HepG2 (cell line): Measurements from ENCODE around the gene CTNNA3. TPM values are rescaled to one million over a fixed set of nuclear protein-coding genes. Genes with fewer than 3 reads are reported as not detected.

ENCODE experiments used
- ATAC-seq: fragments of 200-7000 bp; cut with Tn5 transposase; 3 replicates; pipeline ENCODE4 v1.9.1; 2020; ENCODE audit warnings: mild to moderate bottlenecking, moderate library complexity
- BruUV-seq: library from RNA; stranded (reverse); fragments of 400-500 nt; replicated peaks from 2 replicates; lab custom pipeline; 2021; lab: Mats Ljungman, UMichigan
- CTCF ChIA-PET: fragments of 300-600 bp; formaldehyde crosslinking; extraction: SDS; loops from one replicate; lab custom pipeline; 2021; ENCODE audit warnings: low total read pairs, inconsistent platforms, low intra/inter-chr PET ratio; lab: Yijun Ruan, JAX
- POLR2A ChIA-PET: fragments of 350-600 bp; sonication (Branson Sonifier 250); formaldehyde crosslinking; loops from one replicate; lab custom pipeline; 2020; ENCODE audit warnings: antibody characterized with exemption, inconsistent platforms; lab: Yijun Ruan, JAX
- DNase-seq: peaks from one replicate; pipeline ENCODE4 v3.0.0-alpha.2; 2015; ENCODE audit warnings: low spot score
- FAIRE-seq: peaks from 3 replicates; lab custom pipeline; 2011; peaks lifted over from hg19 to GRCh38; lab: Jason Lieb, UNC
- H2AFZ ChIP-seq: one replicate; pipeline ENCODE4 v1.6.1; 2011; ENCODE audit warnings: low read length, inconsistent platforms
- H3K27ac ChIP-seq: fragments of 300-600 bp; 3 replicates; pipeline ENCODE4 v1.8.0; 2011; ENCODE audit warnings: mixed run types, mild to moderate bottlenecking, mixed read lengths, low read length, inconsistent platforms; ENCODE audit not compliant: insufficient read depth; ENCODE audit errors: extremely low read length
- H3K27me3 ChIP-seq, 2 experiments: fragments of 200-600 bp in 1 of 2; 2 replicates in 1 of 2; 3 replicates in 1 of 2; pipeline versions ENCODE4 v1.6.0 to v1.8.0; 2011; ENCODE audit warnings: low read length in 2 of 2, mild to moderate bottlenecking in 2 of 2, moderate library complexity in 2 of 2, inconsistent platforms in 1 of 2; ENCODE audit not compliant: insufficient read depth in 2 of 2, control insufficient read depth in 1 of 2
- H3K36me3 ChIP-seq, 2 experiments: fragments of 200-600 bp in 1 of 2; replicated peaks in 1 of 2; 2 replicates in 1 of 2; 3 replicates in 1 of 2; pipeline versions ENCODE4 v1.5.1 to v1.8.0; 2011; ENCODE audit warnings: low read length in 2 of 2, inconsistent platforms in 1 of 2; ENCODE audit not compliant: insufficient read depth in 2 of 2, control insufficient read depth in 1 of 2
- H3K4me1 ChIP-seq: 2 replicates; pipeline ENCODE4 v1.5.1; 2012; ENCODE audit warnings: low read length, inconsistent platforms; ENCODE audit not compliant: insufficient read depth
- H3K4me2 ChIP-seq: 2 replicates; pipeline ENCODE4 v1.6.0; 2011; ENCODE audit warnings: low read depth, low read length, inconsistent platforms
- H3K4me3 ChIP-seq, 3 experiments: fragments of 200-600 bp in 1 of 3; sonication (generic), shearing (Covaris generic) in 1 of 3; replicated peaks in 1 of 3; 2 replicates each; pipeline ENCODE4 v1.5.1; 2011 to 2016; ENCODE audit warnings: low read length in 3 of 3, inconsistent platforms in 2 of 3, low read depth in 2 of 3, mild to moderate bottlenecking in 2 of 3, control low read depth in 1 of 3, mixed read lengths in 1 of 3; ENCODE audit not compliant: insufficient read depth in 1 of 3
- H3K79me2 ChIP-seq: one replicate; pipeline ENCODE4 v1.6.1; 2011; ENCODE audit warnings: low read length, inconsistent platforms; ENCODE audit not compliant: insufficient read depth
- H3K9ac ChIP-seq: 2 replicates; pipeline ENCODE4 v1.6.0; 2011; ENCODE audit warnings: mild to moderate bottlenecking, low read depth, low read length, inconsistent platforms; ENCODE audit not compliant: insufficient read depth
- H3K9me3 ChIP-seq: 2 replicates; pipeline ENCODE4 v1.5.1; 2012; ENCODE audit warnings: mild to moderate bottlenecking, low read length
- H4K20me1 ChIP-seq: 2 replicates; pipeline ENCODE4 v1.6.0; 2011; ENCODE audit warnings: inconsistent platforms, mild to moderate bottlenecking, low read length, moderate library complexity; ENCODE audit not compliant: insufficient read depth
- AFF4 ChIP-seq: sonication (generic); formaldehyde crosslinking; IDR thresholded peaks from 2 replicates; pipeline ENCODE4 v1.4.0; 2020; ENCODE audit warnings: missing genetic modification reagents
- ELF3 ChIP-seq: IDR thresholded peaks from 2 replicates; pipeline ENCODE4 v1.6.1; 2016; ENCODE audit warnings: missing genetic modification reagents, missing compliant biosample characterization
- FOXK2 ChIP-seq: fragments of 450-650 bp; IDR thresholded peaks from 2 replicates; pipeline ENCODE4 v1.6.1; 2016
- KDM5A ChIP-seq: fragments of 200-600 bp; sonication (generic); IDR thresholded peaks from 2 replicates; pipeline ENCODE4 v1.7.0; 2018; ENCODE audit warnings: antibody characterized with exemption, mild to moderate bottlenecking, low read length, borderline replicate concordance
- LCORL ChIP-seq, 2 experiments: fragments of 450-650 bp in 1 of 2; sonication (generic) in 1 of 2; formaldehyde crosslinking in 1 of 2; IDR thresholded peaks; 2 replicates each; pipeline versions ENCODE4 v1.5.0 to v1.6.1; 2017 to 2020; ENCODE audit warnings: antibody characterized with exemption in 1 of 2, missing genetic modification reagents in 1 of 2
- MAFG ChIP-seq: sonication (generic); formaldehyde crosslinking; IDR thresholded peaks from 2 replicates; pipeline ENCODE4 v1.5.1; 2020; ENCODE audit warnings: mild to moderate bottlenecking, missing genetic modification reagents
- MAFK ChIP-seq, 2 experiments: IDR thresholded peaks in 1 of 2; conservative IDR thresholded peaks in 1 of 2; 2 replicates each; pipeline ENCODE4 v1.6.1; 2011; ENCODE audit warnings: improper control_type of control experiment in 2 of 2, low read length in 2 of 2
- MAX ChIP-seq: IDR thresholded peaks from 2 replicates; pipeline ENCODE4 v1.6.1; 2012; ENCODE audit warnings: inconsistent platforms
- POGZ ChIP-seq: sonication (generic); formaldehyde crosslinking; IDR thresholded peaks from 2 replicates; pipeline ENCODE4 v1.4.0; 2020; ENCODE audit warnings: mild to moderate bottlenecking, missing genetic modification reagents
- PRDM4 ChIP-seq: sonication (generic); formaldehyde crosslinking; IDR thresholded peaks from 2 replicates; pipeline ENCODE4 v1.9.0; 2021; ENCODE audit warnings: missing genetic modification reagents, borderline replicate concordance
- RNF2 ChIP-seq: fragments of 450-650 bp; conservative IDR thresholded peaks from 2 replicates; pipeline ENCODE4 v1.6.1; 2016; ENCODE audit warnings: low read depth
- SRF ChIP-seq: IDR thresholded peaks from 2 replicates; pipeline ENCODE4 v1.6.1; 2011; ENCODE audit warnings: mild to moderate bottlenecking, low read depth, low read length, moderate library complexity
- XRCC5 ChIP-seq: fragments of 200-400 bp; formaldehyde crosslinking; optimal IDR thresholded peaks from 2 replicates; pipeline ENCODE3; 2017; ENCODE audit warnings: mild to moderate bottlenecking, low read length
- ZFP36L2 ChIP-seq: sonication (generic); formaldehyde crosslinking; IDR thresholded peaks from 2 replicates; pipeline ENCODE4 v1.4.0; 2020; ENCODE audit warnings: missing genetic modification reagents
- ZNF232 ChIP-seq: sonication (generic); formaldehyde crosslinking; IDR thresholded peaks from 2 replicates; pipeline ENCODE4 v1.4.0; 2020; ENCODE audit warnings: missing genetic modification reagents, borderline replicate concordance
- ZNF484 ChIP-seq: sonication (generic); formaldehyde crosslinking; IDR thresholded peaks from 2 replicates; pipeline ENCODE4 v1.5.1; 2020; ENCODE audit warnings: mild to moderate bottlenecking, low read depth, missing genetic modification reagents, borderline replicate concordance
- ZNF569 ChIP-seq: sonication (generic); formaldehyde crosslinking; IDR thresholded peaks from 2 replicates; pipeline ENCODE4 v1.5.0; 2020; ENCODE audit warnings: mild to moderate bottlenecking, missing genetic modification reagents, moderate library complexity, borderline replicate concordance
- ZNF607 ChIP-seq: sonication (generic); formaldehyde crosslinking; IDR thresholded peaks from 2 replicates; pipeline ENCODE4 v1.5.1; 2020; ENCODE audit warnings: missing genetic modification reagents, mild to moderate bottlenecking, borderline replicate concordance
- ZNF652 ChIP-seq: IDR thresholded peaks from 2 replicates; pipeline ENCODE4 v1.6.1; 2016; ENCODE audit warnings: low read depth, borderline replicate concordance
- ZNF883 ChIP-seq: sonication (generic); formaldehyde crosslinking; IDR thresholded peaks from 2 replicates; pipeline ENCODE4 v1.5.1; 2020; ENCODE audit warnings: mild to moderate bottlenecking, missing genetic modification reagents; ENCODE audit errors: not compliant biosample characterization
- WGBS: methylation state at CpG from one replicate; pipeline ENCODE4 v1.1.6; 2017; ENCODE audit warnings: low lambda C conversion rate; 5-methylcytosine and 5-hydroxymethylcytosine counted together
- in situ Hi-C: cut with HindIII; loops from 2 replicates; pipeline ENCODE4 v1.10.0; 2017; ENCODE audit warnings: low pct_unique_long_range_greater_than_20kb; ENCODE audit not compliant: extremely low pct_ligation_motif_present
- intact Hi-C: fragments of 100-400 bp; cut with micrococcal nuclease; formaldehyde crosslinking; loops from one replicate; pipeline ENCODE4 v1.10.0; 2022; ENCODE audit not compliant: unreplicated experiment
- polyA plus RNA-seq, 8 experiments: library from polyadenylated mRNA; depleted of rRNA in 3 of 8; stranded (reverse) in 7 of 8; unstranded in 1 of 8; fragments of >200 nt; fragmentation: Illumina TruSeq in 4 of 8; extraction: Trizol in 4 of 8; gene quantifications; 2 replicates each; pipeline versions ENCODE4 v1.2.1 to v1.2.3, GENCODE V29; 2011 to 2016; ENCODE audit warnings: low read depth in 4 of 8, missing spikeins in 1 of 8, mixed read lengths in 1 of 8; ENCODE audit not compliant: insufficient read depth in 1 of 8
- total RNA-seq, 5 experiments: library from RNA; depleted of rRNA; stranded (reverse); fragments of >200 nt; fragmentation: Illumina TruSeq; extraction: Trizol; gene quantifications; 2 replicates each; pipeline ENCODE4 v1.2.3, GENCODE V29; 2016; ENCODE audit warnings: low read depth in 1 of 5

CTNNA3 gene
- total and polyA plus RNA-seq, 2 of the 13 experiments (the other 11 are each of a cell fraction or from before 2014, with no cell fraction given) = not detected

DNA sequence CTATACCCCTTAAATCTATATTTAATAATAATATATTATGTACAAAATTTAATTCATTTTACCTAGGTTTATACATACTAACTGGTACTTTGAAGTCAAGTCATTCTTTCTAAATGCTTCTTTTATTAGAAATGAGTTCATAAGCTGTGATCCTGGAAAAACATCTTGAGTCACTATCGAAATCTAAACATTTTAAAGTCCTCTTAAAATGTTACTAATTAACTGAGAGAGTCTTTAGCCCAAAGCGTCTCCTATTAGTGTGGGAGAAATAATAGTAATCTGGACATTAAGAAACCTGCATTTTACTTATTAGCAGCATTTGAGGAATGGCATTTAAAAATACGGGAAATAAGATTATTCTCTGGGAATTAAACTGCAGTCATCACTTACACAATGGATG, 142.7 kb downstream of the CTNNA3 start:
- WGBS = 12% methylated on average over 3 of the region's 3 CpGs
- CTCF ChIA-PET = no interaction called here
- H3K9ac ChIP-seq = no peak overlapping the region
- no peak overlapping the region for H2AFZ ChIP-seq
- POLR2A ChIA-PET = no interaction called here
- in situ Hi-C loops = no loop called here
- H3K27me3 ChIP-seq = no peaks in the 10 kb centered on the region
- no peak overlapping the region for H3K27ac ChIP-seq
- DNase-seq (no peak), FAIRE-seq (no peak), ATAC-seq (no peak)
- no peaks in the 10 kb centered on the region for H3K36me3 ChIP-seq
- no peak overlapping the region for H3K4me3 ChIP-seq
- no peak overlapping the region for H3K4me2 ChIP-seq
- intact Hi-C loops = no loop called here
- no peaks in the 10 kb centered on the region for H3K79me2 ChIP-seq
- H3K9me3 ChIP-seq = no peaks in the 10 kb centered on the region
- no peaks in the 10 kb centered on the region for H3K4me1 ChIP-seq
- BruUV-seq = no TSS peak
- no peaks in the 10 kb centered on the region for H4K20me1 ChIP-seq
- TF ChIP-seq KDM5A = no peak
- TF ChIP-seq ZNF232 (CRISPR knock-in tag) = no peak
- no peak for TF ChIP-seq RNF2
- no peak for TF ChIP-seq XRCC5
- TF ChIP-seq PRDM4 = no peak
- TF ChIP-seq ELF3 (CRISPR knock-in tag) = no peak
- TF ChIP-seq POGZ (CRISPR knock-in tag) = no peak
- TF ChIP-seq ZFP36L2 (CRISPR knock-in tag) = no peak
- no peak for TF ChIP-seq FOXK2
- TF ChIP-seq ZNF569 (CRISPR knock-in tag) = no peak
- no peak for TF ChIP-seq MAX
- TF ChIP-seq ZNF883 (CRISPR knock-in tag) = no peak
- no peak for TF ChIP-seq ZNF607
- TF ChIP-seq MAFK (conservative IDR thresholded peaks at IDR 0.05 in 1 of 2, IDR thresholded peaks at IDR 0.05 in 1 of 2; ENCODE audit: low read length in 2 of 2) = no peak
- no peak for TF ChIP-seq LCORL (IDR thresholded peaks at IDR 0.05)
- no peak for TF ChIP-seq LCORL (CRISPR knock-in tag; IDR thresholded peaks at IDR 0.05)
- TF ChIP-seq MAFG = no peak
- no peak for TF ChIP-seq ZNF484 (CRISPR knock-in tag)
- TF ChIP-seq AFF4 (CRISPR knock-in tag) = no peak
- no peak for TF ChIP-seq SRF
- no peak for TF ChIP-seq ZNF652 (CRISPR knock-in tag)
